Stimulated activated CD4-positive, alpha-beta T cell treated with anti-CD3 and anti-CD28 coated beads, Interleukin-12 subunit alpha, Interleukin-12 subunit beta, amount 100 ng/mL, for 24 hours (primary cell): ENCODE data around the gene SPATA7.

Experiments
- DNase-seq, 2 experiments: peaks; one replicate each; pipeline ENCODE4 v3.0.0-alpha.2; 2020; ENCODE audit warnings: low read depth in 2 of 2

Gene SPATA7

GRCh38 chr14:88481794-88482193, 96.3 kb downstream of the SPATA7 start:
- DNase-seq: no peak

- no peak for DNase-seq
Measured at GRCh38 chr14:88482524-88482923, 97.1 kb downstream of the SPATA7 start.
